SK-N-SH treated with all-trans-retinoic acid at 6 μM for 48 hours (cell line): ENCODE data around the gene ZNFX1.

ENCODE experiments used
- ATAC-seq: fragments of 200-7000 bp; cut with Tn5 transposase; 3 replicates; pipeline ENCODE4 v1.9.1; 2020; ENCODE audit warnings: mild to moderate bottlenecking, moderate library complexity
- BACH2 ChIP-seq: fragments of 250-450 bp; sonication (Bioruptor Pico); IDR thresholded peaks from 2 replicates; pipeline ENCODE4 v1.9.0; 2021; ENCODE audit warnings: mild to moderate bottlenecking, borderline replicate concordance
- CSDC2 ChIP-seq: fragments of 250-450 bp; sonication (Bioruptor Pico); IDR thresholded peaks from 2 replicates; pipeline ENCODE4 v1.5.0; 2020; ENCODE audit warnings: mild to moderate bottlenecking, moderate library complexity
- CSRNP3 ChIP-seq: fragments of 250-450 bp; sonication (Bioruptor Pico); IDR thresholded peaks from 2 replicates; pipeline ENCODE4 v1.5.1; 2021; ENCODE audit warnings: mild to moderate bottlenecking, moderate library complexity
- GLIS3 ChIP-seq: fragments of 250-450 bp; sonication (Bioruptor Pico); IDR thresholded peaks from 2 replicates; pipeline ENCODE4 v1.5.0; 2020; ENCODE audit warnings: mild to moderate bottlenecking, moderate library complexity
- ISL1 ChIP-seq: fragments of 250-450 bp; sonication (Bioruptor Pico); IDR thresholded peaks from 2 replicates; pipeline ENCODE4 v2.1.2; 2022; ENCODE audit warnings: mild to moderate bottlenecking, moderate library complexity
- OSR1 ChIP-seq: fragments of 250-450 bp; sonication (Bioruptor Pico); IDR thresholded peaks from 2 replicates; pipeline ENCODE4 v1.8.0; 2022; ENCODE audit warnings: moderate library complexity, mild to moderate bottlenecking, inconsistent platforms
- PATZ1 ChIP-seq: fragments of 250-450 bp; sonication (Bioruptor Pico); IDR thresholded peaks from 2 replicates; pipeline ENCODE4 v1.8.0; 2020; ENCODE audit warnings: mild to moderate bottlenecking, moderate library complexity, borderline replicate concordance
- RARB ChIP-seq: fragments of 250-450 bp; sonication (Bioruptor Pico); IDR thresholded peaks from 2 replicates; pipeline ENCODE4 v1.8.0; 2021; ENCODE audit warnings: mild to moderate bottlenecking, moderate library complexity
- SNAI2 ChIP-seq: fragments of 250-450 bp; sonication (Bioruptor Pico); IDR thresholded peaks from 2 replicates; pipeline ENCODE4 v1.5.0; 2020; ENCODE audit warnings: mild to moderate bottlenecking, moderate library complexity
- TOX ChIP-seq: fragments of 250-450 bp; sonication (Bioruptor Pico); IDR thresholded peaks from 2 replicates; pipeline ENCODE4 v1.8.0; 2021; ENCODE audit warnings: mild to moderate bottlenecking, moderate library complexity, borderline replicate concordance
- TSHZ2 ChIP-seq: fragments of 250-450 bp; sonication (Bioruptor Pico); IDR thresholded peaks from 2 replicates; pipeline ENCODE4 v1.5.0; 2020; ENCODE audit warnings: mild to moderate bottlenecking, moderate library complexity
- ZC3H10 ChIP-seq: fragments of 250-450 bp; sonication (Bioruptor Pico); IDR thresholded peaks from 2 replicates; pipeline ENCODE4 v1.5.1; 2021; ENCODE audit warnings: mild to moderate bottlenecking, moderate library complexity
- ZFP30 ChIP-seq: fragments of 450-650 bp; formaldehyde crosslinking; IDR thresholded peaks from 2 replicates; pipeline ENCODE4 v1.5.0; 2022; ENCODE audit warnings: mild to moderate bottlenecking, moderate library complexity
- ZNF565 ChIP-seq: fragments of 450-650 bp; formaldehyde crosslinking; conservative IDR thresholded peaks from 2 replicates; pipeline ENCODE4 v1.5.0; 2020; ENCODE audit warnings: low read depth, mild to moderate bottlenecking, moderate library complexity
- ZNF8 ChIP-seq: fragments of 450-650 bp; formaldehyde crosslinking; IDR thresholded peaks from 2 replicates; pipeline ENCODE4 v1.5.0; 2020; ENCODE audit warnings: mild to moderate bottlenecking, moderate library complexity
- TF ChIP-seq, protein P1 (sequence below): fragments of 250-450 bp; sonication (Bioruptor Pico); IDR thresholded peaks from 2 replicates; pipeline ENCODE4 v1.8.0; 2021; ENCODE audit warnings: low read depth, mild to moderate bottlenecking, moderate library complexity, borderline replicate concordance
- TF ChIP-seq, protein P2 (sequence below): fragments of 250-450 bp; sonication (Bioruptor Pico); IDR thresholded peaks from 2 replicates; pipeline ENCODE4 v1.5.1; 2020; ENCODE audit warnings: low read depth, mild to moderate bottlenecking, moderate library complexity

Gene ZNFX1

GRCh38 chr20:49259284-49259683 is 18.6 kb downstream of the ZNFX1 start:
- ATAC-seq, result no peak
- TF ChIP-seq OSR1 (no peak), SNAI2 (CRISPR knock-in tag) (no peak), CSRNP3 (no peak), TSHZ2 (no peak)

DNA sequence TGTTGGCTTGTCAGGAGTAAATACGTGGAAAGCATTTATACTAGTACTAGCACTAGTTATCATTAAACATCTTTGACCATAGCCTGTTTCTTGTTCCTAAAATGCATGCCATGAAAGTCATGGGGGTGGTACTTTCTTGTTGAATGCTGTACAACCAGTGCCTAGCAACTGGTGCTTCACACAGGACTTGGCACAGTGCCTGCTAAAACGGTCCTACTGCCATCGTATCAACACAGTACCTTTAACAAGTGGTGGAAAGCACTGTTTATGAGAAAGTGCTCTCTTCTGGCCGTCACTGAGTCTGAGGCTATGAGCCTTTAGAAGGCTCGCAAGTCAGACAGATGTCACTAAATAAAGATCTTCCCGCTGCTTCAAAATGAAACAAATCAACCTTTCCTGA is 21.6 kb downstream of the ZNFX1 start:
- no peak for TF ChIP-seq TSHZ2
- no peak for TF ChIP-seq ZFP30
- no peak for TF ChIP-seq ZC3H10 (CRISPR knock-in tag)
- no peak for TF ChIP-seq PATZ1 (CRISPR knock-in tag)
- TF ChIP-seq, protein P1, sequence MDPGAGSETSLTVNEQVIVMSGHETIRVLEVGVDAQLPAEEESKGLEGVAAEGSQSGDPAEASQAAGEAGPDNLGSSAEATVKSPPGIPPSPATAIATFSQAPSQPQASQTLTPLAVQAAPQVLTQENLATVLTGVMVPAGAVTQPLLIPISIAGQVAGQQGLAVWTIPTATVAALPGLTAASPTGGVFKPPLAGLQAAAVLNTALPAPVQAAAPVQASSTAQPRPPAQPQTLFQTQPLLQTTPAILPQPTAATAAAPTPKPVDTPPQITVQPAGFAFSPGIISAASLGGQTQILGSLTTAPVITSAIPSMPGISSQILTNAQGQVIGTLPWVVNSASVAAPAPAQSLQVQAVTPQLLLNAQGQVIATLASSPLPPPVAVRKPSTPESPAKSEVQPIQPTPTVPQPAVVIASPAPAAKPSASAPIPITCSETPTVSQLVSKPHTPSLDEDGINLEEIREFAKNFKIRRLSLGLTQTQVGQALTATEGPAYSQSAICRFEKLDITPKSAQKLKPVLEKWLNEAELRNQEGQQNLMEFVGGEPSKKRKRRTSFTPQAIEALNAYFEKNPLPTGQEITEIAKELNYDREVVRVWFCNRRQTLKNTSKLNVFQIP (CRISPR knock-in tag), result no peak
- no peak for TF ChIP-seq ZNF8 (CRISPR knock-in tag)
- TF ChIP-seq BACH2 (CRISPR knock-in tag), result no peak
- TF ChIP-seq ISL1 (CRISPR knock-in tag), result no peak
- no peak for TF ChIP-seq GLIS3 (CRISPR knock-in tag)
- TF ChIP-seq, protein P2, sequence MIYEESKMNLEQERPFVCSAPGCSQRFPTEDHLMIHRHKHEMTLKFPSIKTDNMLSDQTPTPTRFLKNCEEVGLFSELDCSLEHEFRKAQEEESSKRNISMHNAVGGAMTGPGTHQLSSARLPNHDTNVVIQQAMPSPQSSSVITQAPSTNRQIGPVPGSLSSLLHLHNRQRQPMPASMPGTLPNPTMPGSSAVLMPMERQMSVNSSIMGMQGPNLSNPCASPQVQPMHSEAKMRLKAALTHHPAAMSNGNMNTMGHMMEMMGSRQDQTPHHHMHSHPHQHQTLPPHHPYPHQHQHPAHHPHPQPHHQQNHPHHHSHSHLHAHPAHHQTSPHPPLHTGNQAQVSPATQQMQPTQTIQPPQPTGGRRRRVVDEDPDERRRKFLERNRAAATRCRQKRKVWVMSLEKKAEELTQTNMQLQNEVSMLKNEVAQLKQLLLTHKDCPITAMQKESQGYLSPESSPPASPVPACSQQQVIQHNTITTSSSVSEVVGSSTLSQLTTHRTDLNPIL (CRISPR knock-in tag), result no peak
- TF ChIP-seq, all 23 proteins: peak for 0
- ATAC-seq, result no peak

DNA sequence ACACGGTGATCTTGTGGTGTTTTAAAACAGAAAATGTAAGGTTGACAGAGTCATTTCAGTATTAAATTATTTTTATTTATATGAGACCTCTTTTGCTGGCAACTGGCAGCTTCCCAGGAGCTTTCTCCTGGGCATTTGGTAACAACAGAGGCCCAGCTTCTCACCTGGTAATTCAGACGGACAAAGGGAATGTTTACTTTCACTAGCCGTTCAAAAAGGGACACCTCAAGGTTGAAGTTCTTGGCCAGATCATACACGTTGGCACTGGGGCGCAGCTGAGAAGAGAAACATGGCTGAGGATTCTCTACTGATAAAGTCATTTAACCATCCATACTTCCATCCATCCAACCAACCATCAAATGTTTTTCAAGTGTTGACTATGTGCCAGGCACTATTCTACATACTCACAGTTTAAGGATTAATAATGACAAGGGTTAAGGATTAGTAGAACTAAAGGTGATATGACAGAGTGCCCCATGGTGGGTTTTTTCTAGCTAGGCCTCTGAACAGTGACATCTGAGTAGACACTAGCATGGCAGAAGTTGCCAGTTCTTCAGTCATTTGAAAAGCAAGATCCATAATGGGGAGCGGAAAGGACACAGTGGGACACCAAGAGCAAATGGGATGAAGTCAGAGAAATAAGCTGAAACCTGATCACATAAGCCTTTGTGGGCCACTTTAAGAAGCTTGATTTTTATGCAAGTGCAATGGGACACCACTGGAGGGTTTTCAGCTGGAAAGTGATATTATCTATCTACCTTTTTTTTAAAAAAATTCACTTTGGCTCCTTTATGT is 25.1 kb downstream of the ZNFX1 start:
- ATAC-seq, result no peak

More for the DNA sequence above, 25.1 kb downstream of the ZNFX1 start:
- TF ChIP-seq, protein P2 (CRISPR knock-in tag), result no peak
- TF ChIP-seq ZC3H10 (CRISPR knock-in tag), result no peak
- no peak for TF ChIP-seq TOX (CRISPR knock-in tag)
- TF ChIP-seq CSDC2 (CRISPR knock-in tag), result no peak
- no peak for TF ChIP-seq RARB
- no peak for TF ChIP-seq ZNF565
- TF ChIP-seq, protein P1 (CRISPR knock-in tag), result no peak
